ENCODE measurements around the gene NQO2. TPM values are rescaled to one million over a fixed set of nuclear protein-coding genes. Genes with fewer than 3 reads are reported as not detected.

The NQO2 gene
- total and polyA plus RNA-seq, 2 of the 13 experiments (the other 11 are each of a cell fraction or from before 2014, with no cell fraction given), result 32.2 to 56.5 TPM

GRCh38 chr6:2952557-2953095, 47.1 kb upstream of the NQO2 start (continued):
- TF ChIP-seq, protein P1, sequence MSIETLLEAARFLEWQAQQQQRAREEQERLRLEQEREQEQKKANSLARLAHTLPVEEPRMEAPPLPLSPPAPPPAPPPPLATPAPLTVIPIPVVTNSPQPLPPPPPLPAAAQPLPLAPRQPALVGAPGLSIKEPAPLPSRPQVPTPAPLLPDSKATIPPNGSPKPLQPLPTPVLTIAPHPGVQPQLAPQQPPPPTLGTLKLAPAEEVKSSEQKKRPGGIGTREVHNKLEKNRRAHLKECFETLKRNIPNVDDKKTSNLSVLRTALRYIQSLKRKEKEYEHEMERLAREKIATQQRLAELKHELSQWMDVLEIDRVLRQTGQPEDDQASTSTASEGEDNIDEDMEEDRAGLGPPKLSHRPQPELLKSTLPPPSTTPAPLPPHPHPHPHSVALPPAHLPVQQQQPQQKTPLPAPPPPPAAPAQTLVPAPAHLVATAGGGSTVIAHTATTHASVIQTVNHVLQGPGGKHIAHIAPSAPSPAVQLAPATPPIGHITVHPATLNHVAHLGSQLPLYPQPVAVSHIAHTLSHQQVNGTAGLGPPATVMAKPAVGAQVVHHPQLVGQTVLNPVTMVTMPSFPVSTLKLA (IDR thresholded peaks at IDR 0.05), result no peak
- TF ChIP-seq ZNF746 (CRISPR knock-in tag; IDR thresholded peaks at IDR 0.05) (no peak), ZNF772 (CRISPR knock-in tag; IDR thresholded peaks at IDR 0.05) (peak; percentile 71), HIC2 (CRISPR knock-in tag; IDR thresholded peaks at IDR 0.05; ENCODE audit: low read depth) (peak; percentile 62; the same call in 1 of the 2 replicates), ZNF33B (CRISPR knock-in tag; IDR thresholded peaks at IDR 0.05) (peak; percentile 88; the same call in 1 of the 2 replicates), PHF8 (CRISPR knock-in tag; IDR thresholded peaks at IDR 0.05) (peak; percentile 52), BCL3 (CRISPR knock-in tag; IDR thresholded peaks at IDR 0.05) (no peak), THYN1 (CRISPR knock-in tag; IDR thresholded peaks at IDR 0.05; ENCODE audit: borderline replicate concordance, low read depth) (no peak), ATRX (CRISPR knock-in tag; IDR thresholded peaks at IDR 0.05; ENCODE audit: borderline replicate concordance) (no peak), SRF (IDR thresholded peaks at IDR 0.05; ENCODE audit: low read depth, low read length) (no peak; the same call in 1 of the 2 replicates), REST (IDR thresholded peaks at IDR 0.05; ENCODE audit: borderline replicate concordance in 1 of 2, low read depth in 1 of 2, low read length in 2 of 2) (no peak), KLF13 (CRISPR knock-in tag; IDR thresholded peaks at IDR 0.05) (no peak)
- TF ChIP-seq, protein P2, sequence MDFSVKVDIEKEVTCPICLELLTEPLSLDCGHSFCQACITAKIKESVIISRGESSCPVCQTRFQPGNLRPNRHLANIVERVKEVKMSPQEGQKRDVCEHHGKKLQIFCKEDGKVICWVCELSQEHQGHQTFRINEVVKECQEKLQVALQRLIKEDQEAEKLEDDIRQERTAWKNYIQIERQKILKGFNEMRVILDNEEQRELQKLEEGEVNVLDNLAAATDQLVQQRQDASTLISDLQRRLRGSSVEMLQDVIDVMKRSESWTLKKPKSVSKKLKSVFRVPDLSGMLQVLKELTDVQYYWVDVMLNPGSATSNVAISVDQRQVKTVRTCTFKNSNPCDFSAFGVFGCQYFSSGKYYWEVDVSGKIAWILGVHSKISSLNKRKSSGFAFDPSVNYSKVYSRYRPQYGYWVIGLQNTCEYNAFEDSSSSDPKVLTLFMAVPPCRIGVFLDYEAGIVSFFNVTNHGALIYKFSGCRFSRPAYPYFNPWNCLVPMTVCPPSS (IDR thresholded peaks at IDR 0.05), result no peak
- TF ChIP-seq, protein P3, sequence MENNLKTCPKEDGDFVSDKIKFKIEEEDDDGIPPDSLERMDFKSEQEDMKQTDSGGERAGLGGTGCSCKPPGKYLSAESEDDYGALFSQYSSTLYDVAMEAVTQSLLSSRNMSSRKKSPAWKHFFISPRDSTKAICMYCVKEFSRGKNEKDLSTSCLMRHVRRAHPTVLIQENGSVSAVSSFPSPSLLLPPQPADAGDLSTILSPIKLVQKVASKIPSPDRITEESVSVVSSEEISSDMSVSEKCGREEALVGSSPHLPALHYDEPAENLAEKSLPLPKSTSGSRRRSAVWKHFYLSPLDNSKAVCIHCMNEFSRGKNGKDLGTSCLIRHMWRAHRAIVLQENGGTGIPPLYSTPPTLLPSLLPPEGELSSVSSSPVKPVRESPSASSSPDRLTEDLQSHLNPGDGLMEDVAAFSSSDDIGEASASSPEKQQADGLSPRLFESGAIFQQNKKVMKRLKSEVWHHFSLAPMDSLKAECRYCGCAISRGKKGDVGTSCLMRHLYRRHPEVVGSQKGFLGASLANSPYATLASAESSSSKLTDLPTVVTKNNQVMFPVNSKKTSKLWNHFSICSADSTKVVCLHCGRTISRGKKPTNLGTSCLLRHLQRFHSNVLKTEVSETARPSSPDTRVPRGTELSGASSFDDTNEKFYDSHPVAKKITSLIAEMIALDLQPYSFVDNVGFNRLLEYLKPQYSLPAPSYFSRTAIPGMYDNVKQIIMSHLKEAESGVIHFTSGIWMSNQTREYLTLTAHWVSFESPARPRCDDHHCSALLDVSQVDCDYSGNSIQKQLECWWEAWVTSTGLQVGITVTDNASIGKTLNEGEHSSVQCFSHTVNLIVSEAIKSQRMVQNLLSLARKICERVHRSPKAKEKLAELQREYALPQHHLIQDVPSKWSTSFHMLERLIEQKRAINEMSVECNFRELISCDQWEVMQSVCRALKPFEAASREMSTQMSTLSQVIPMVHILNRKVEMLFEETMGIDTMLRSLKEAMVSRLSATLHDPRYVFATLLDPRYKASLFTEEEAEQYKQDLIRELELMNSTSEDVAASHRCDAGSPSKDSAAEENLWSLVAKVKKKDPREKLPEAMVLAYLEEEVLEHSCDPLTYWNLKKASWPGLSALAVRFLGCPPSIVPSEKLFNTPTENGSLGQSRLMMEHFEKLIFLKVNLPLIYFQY (CRISPR knock-in tag; IDR thresholded peaks at IDR 0.05; ENCODE audit: borderline replicate concordance), result 0 out of 2 replicates have a peak, but pooled peaks have one; percentile 28
